CD4-positive, alpha-beta T cell (primary cell): ENCODE measurements around the gene SLC25A42. TPM values are rescaled to one million over a fixed set of nuclear protein-coding genes. Genes with fewer than 3 reads are reported as not detected.

Source experiments
- ATAC-seq: fragments of 200-7000 bp; cut with Tn5 transposase; one replicate; pipeline ENCODE4 v1.10.0; 2022; ENCODE audit warnings: mild to moderate bottlenecking; ENCODE audit not compliant: poor library complexity
- CTCF ChIA-PET: fragments of 350-600 bp; sonication (Branson Sonifier 250); formaldehyde crosslinking; loops from one replicate; lab custom pipeline; 2021; ENCODE audit warnings: antibody characterized with exemption, inconsistent platforms; lab: Charles Lee
- POLR2A ChIA-PET: fragments of 350-600 bp; sonication (Branson Sonifier 250); formaldehyde crosslinking; loops from one replicate; lab custom pipeline; 2021; ENCODE audit warnings: antibody characterized with exemption, inconsistent platforms; lab: Charles Lee
- DNase-seq, 14 experiments: peaks; one replicate each; pipeline ENCODE4 v3.0.0-alpha.2; 2013 to 2020; ENCODE audit warnings: mixed read lengths in 2 of 14
- H3K27ac ChIP-seq, 2 donors: one replicate each; pipeline versions ENCODE4 v1.5.1 to v1.7.0; 2013; ENCODE audit warnings: low read length in 2 of 2, low read depth in 1 of 2, mild to moderate bottlenecking in 1 of 2
- H3K27me3 ChIP-seq, 2 experiments: 1 replicate in 1 of 2; 2 replicates in 1 of 2; pipeline versions ENCODE4 v1.6.1 to v1.7.0; 2013; ENCODE audit warnings: low read length in 2 of 2, control low read depth in 1 of 2, mild to moderate bottlenecking in 1 of 2, moderate library complexity in 1 of 2; ENCODE audit not compliant: insufficient read depth in 2 of 2, control insufficient read depth in 1 of 2
- H3K36me3 ChIP-seq: one replicate; pipeline ENCODE4 v1.6.1; 2013; ENCODE audit warnings: low read length, control low read depth; ENCODE audit not compliant: insufficient read depth
- H3K4me1 ChIP-seq: one replicate; pipeline ENCODE4 v1.6.1; 2013; ENCODE audit warnings: low read length, control low read depth; ENCODE audit not compliant: insufficient read depth
- H3K4me3 ChIP-seq: one replicate; pipeline ENCODE4 v1.5.1; 2013; ENCODE audit warnings: mild to moderate bottlenecking, low read length, moderate library complexity
- H3K9me3 ChIP-seq, 2 experiments: 1 replicate in 1 of 2; 2 replicates in 1 of 2; pipeline versions ENCODE4 v1.6.1 to v1.7.0; 2013; ENCODE audit warnings: low read length in 2 of 2, mild to moderate bottlenecking in 2 of 2, control low read depth in 1 of 2, moderate library complexity in 1 of 2; ENCODE audit not compliant: control insufficient read depth in 1 of 2, insufficient read depth in 1 of 2
- H3K27ac Mint-ChIP-seq: one replicate; pipeline ENCODE4 v1.8.0; 2020; ENCODE audit warnings: mixed read lengths
- H3K27me3 Mint-ChIP-seq: one replicate; pipeline ENCODE4 v1.8.0; 2021; ENCODE audit warnings: mixed read lengths
- H3K36me3 Mint-ChIP-seq: one replicate; pipeline ENCODE4 v1.8.0; 2021; ENCODE audit warnings: low read depth, mixed read lengths
- H3K4me1 Mint-ChIP-seq: one replicate; pipeline ENCODE4 v1.8.0; 2021; ENCODE audit warnings: low read depth, mixed read lengths
- H3K4me3 Mint-ChIP-seq: one replicate; pipeline ENCODE4 v1.8.0; 2020; ENCODE audit warnings: mild to moderate bottlenecking, mixed read lengths
- H3K9me3 Mint-ChIP-seq: one replicate; pipeline ENCODE4 v1.8.0; 2020; ENCODE audit warnings: mixed read lengths
- intact Hi-C, 2 experiments: fragments of 100-400 bp; cut with DNase I in 1 of 2; cut with micrococcal nuclease in 1 of 2; formaldehyde crosslinking; loops; one replicate each; pipeline versions ENCODE4 v1.15.1 to v1.9.0; 2023 to 2025; cut with DNase I, micrococcal nuclease
- total RNA-seq, 174 experiments: library from RNA in 2 of 174; stranded (reverse) in 2 of 174; gene quantifications; one replicate each; pipeline ENCODE4 v1.2.3 and lab custom pipeline; 2021 to 2026
- TF ChIP-seq, protein P1 (sequence below): fragments of 200-600 bp; IDR thresholded peaks from one replicate; pipeline ENCODE4 v1.8.0; 2022; ENCODE audit warnings: antibody characterized with exemption, mild to moderate bottlenecking

Gene SLC25A42
- total RNA-seq, 2 experiments from 2014 or later = 15.1 to 15.4 TPM

DNA sequence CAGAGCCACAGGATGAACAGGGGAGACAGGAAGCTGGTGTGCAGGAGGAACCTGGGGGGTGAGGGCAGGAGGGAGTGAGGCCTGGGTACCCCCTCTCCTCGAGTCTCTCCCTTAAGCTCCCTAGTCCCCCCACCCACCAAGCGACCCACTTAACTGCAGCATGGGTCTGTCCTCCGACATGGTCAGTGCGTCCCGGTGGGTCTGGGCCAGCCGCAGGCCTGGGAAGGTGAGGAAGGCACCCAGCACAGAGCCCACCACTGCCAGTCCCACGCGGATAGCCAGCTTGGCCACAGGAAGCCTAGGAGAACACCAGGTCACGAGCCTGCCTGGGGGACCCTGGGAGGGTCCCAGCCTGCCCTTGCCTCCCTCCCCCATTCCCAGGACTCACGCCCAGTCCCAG lies 57.6 kb downstream of the SLC25A42 start:
- TF ChIP-seq, protein P1, sequence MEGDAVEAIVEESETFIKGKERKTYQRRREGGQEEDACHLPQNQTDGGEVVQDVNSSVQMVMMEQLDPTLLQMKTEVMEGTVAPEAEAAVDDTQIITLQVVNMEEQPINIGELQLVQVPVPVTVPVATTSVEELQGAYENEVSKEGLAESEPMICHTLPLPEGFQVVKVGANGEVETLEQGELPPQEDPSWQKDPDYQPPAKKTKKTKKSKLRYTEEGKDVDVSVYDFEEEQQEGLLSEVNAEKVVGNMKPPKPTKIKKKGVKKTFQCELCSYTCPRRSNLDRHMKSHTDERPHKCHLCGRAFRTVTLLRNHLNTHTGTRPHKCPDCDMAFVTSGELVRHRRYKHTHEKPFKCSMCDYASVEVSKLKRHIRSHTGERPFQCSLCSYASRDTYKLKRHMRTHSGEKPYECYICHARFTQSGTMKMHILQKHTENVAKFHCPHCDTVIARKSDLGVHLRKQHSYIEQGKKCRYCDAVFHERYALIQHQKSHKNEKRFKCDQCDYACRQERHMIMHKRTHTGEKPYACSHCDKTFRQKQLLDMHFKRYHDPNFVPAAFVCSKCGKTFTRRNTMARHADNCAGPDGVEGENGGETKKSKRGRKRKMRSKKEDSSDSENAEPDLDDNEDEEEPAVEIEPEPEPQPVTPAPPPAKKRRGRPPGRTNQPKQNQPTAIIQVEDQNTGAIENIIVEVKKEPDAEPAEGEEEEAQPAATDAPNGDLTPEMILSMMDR = no peak
- peaks cover 20% of the 10 kb centered on the region for H3K36me3 ChIP-seq
- H3K27me3 Mint-ChIP-seq = no peaks in the 10 kb centered on the region
- intact Hi-C loops = no loop called here
- peaks cover 0 to 5% of the 10 kb centered on the region in 2 experiments for H3K9me3 ChIP-seq
- no peak overlapping the region for H3K4me3 Mint-ChIP-seq
- CTCF ChIA-PET = no interaction called here
- no peaks in the 10 kb centered on the region for H3K27me3 ChIP-seq
- POLR2A ChIA-PET = no interaction called here
- no peaks in the 10 kb centered on the region for H3K4me1 ChIP-seq
- no peaks in the 10 kb centered on the region for H3K4me1 Mint-ChIP-seq
- H3K27ac Mint-ChIP-seq = no peak overlapping the region
- H3K27ac ChIP-seq = no peak overlapping the region
- H3K9me3 Mint-ChIP-seq = peaks cover 2% of the 10 kb centered on the region
- no peak overlapping the region for H3K4me3 ChIP-seq
- H3K36me3 Mint-ChIP-seq = peaks cover 38% of the 10 kb centered on the region
- DNase-seq (no peak), ATAC-seq (no peak)

DNA sequence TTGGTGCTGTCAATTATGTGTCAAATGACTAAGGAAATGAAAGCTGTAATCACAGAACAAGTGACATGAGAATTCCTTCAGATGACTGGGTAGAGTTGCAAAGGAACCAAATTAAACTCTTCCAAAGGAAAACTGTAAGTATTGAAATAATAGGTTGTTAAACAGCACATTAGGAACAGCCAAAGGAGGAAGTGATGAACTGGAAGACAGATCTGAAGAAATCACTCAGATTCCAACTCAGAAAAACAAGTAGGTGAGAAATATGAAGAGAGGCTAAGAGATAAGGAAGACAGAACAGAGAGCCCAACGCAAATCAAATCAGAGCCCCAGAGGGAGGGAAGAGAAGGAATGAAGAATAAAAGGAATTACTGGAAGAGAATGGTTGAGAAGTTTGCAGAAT lies 59.1 kb downstream of the SLC25A42 start:
- H3K4me3 ChIP-seq = no peak overlapping the region
- H3K4me1 ChIP-seq = no peaks in the 10 kb centered on the region
- intact Hi-C loops = no loop called here
- H3K27me3 ChIP-seq = no peaks in the 10 kb centered on the region
- H3K9me3 ChIP-seq = peaks cover 0 to 5% of the 10 kb centered on the region in 2 experiments
- Mint-ChIP-seq H3K9me3 (peaks cover 2% of the 10 kb centered on the region), H3K27me3 (no peaks in the 10 kb centered on the region), H3K4me3 (no peak overlapping the region), H3K4me1 (no peaks in the 10 kb centered on the region), H3K36me3 (peaks cover 40% of the 10 kb centered on the region), H3K27ac (no peak overlapping the region)
- ChIA-PET CTCF (no interaction called here), POLR2A (no interaction called here)
- ATAC-seq (no peak), DNase-seq (no peak)
- TF ChIP-seq, protein P1 = no peak
- H3K27ac ChIP-seq = no peak overlapping the region
- peaks cover 20% of the 10 kb centered on the region for H3K36me3 ChIP-seq

DNA sequence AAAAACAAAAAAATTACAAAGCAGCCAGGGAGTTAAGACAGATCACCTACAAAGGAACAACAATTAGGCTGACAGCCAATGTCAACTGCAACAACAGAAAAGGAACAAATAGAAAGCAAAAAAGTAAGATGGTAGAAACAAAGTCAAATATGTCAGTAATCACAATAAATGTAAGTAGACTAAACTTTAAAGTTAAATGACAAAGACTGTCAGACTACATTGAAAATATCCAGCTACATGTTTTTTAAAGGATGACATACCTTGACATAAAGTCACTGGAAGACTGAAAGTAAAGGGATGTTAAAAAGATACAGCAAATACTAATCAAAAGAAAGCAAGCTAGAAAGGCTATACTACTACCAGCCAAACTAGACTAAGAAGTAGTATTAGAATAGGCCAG lies 59.6 kb downstream of the SLC25A42 start:
- Histone ChIP-seq H3K4me1 (no peaks in the 10 kb centered on the region), H3K9me3 (peaks cover 0 to 5% of the 10 kb centered on the region in 2 experiments), H3K4me3 (no peak overlapping the region), H3K27ac (no peak overlapping the region), H3K27me3 (no peaks in the 10 kb centered on the region), H3K36me3 (peaks cover 20% of the 10 kb centered on the region)
- DNase-seq = no peak
- ATAC-seq = no peak
- H3K4me3 Mint-ChIP-seq = no peak overlapping the region
- intact Hi-C loops = no loop called here
- H3K4me1 Mint-ChIP-seq = no peaks in the 10 kb centered on the region
- TF ChIP-seq, protein P1 = no peak
- ChIA-PET POLR2A (no interaction called here), CTCF (no interaction called here)
- H3K27me3 Mint-ChIP-seq = no peaks in the 10 kb centered on the region
- H3K27ac Mint-ChIP-seq = no peak overlapping the region
- peaks cover 43% of the 10 kb centered on the region for H3K36me3 Mint-ChIP-seq
- peaks cover 2% of the 10 kb centered on the region for H3K9me3 Mint-ChIP-seq
